ENCODE measurements around the gene STN1.

The STN1 gene

DNA sequence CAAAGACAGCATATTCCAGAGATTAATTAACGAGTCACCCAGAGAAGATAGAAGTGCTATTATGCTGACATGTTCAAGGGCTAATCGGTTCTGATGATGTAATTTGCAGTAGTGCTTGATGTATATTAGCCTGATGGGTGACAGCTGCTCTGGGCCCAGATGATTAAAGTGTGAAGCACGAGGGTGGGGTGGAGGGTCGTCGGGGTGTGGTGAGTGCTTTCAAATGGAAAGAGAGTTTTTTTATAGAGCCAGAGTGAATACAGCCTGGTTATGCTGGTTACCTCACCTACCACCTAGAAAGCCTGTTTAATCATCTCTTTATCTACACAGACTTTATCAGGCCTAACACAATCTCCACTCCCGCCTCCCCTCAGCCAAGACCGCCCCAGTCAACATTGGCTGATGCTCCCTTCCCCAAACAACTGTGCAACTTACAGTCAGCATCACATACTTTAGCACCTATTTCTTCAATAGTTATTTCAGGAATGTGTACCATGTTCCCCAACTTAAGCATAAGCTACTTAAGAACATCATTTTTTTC lies 11.5 kb upstream of the STN1 start:
- no peak for DNase-seq (ENCODE audit: low read depth in 2 of 2)

DNA sequence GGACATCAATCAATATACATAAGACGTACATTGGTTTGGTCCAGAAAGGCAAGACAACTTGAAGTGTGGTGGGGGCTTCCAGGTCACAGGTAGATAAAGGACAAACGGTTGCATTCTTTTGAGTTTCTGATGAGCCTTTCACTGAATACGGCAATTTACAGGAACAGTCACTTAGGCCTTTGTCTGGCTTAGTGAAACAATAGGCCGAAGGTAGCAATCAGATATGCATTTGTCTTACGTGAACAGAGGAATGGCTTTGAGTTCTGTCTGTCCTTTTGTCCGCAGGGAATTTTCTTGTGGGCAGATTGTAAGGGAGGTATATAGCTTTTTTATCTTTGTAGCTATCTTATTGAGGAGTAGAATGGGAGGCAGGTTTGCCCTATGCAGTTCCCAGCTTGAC lies 10.8 kb upstream of the STN1 start:
- DNase-seq (ENCODE audit: low read depth in 2 of 2): no peak

DNA sequence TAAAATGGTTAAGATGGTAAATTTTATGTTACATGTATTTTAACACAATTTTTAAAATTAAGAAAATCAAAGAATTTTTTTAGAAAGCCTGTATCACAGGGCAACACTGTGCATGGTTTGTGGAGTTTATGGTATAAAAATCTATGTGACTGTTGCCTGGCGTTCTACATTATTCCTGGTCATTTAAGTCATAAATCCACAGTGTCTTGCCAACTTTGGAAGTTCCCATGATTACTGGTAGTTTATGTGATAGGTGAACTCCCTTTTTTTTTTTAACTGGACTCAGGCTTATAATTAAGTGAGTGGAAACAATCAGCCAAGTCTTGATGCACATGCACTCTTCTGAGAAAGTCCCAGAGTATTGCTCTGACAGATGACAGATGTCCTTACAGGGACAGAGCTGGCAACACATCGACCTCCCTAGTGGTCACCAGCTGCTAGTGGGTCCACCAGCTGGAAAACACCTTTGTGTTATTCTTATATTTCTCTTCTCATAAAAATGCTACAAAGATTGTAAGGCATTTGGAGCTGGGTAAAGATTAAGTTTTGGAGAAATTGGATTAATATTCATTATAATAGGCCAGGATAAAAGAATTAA lies 8.8 kb upstream of the STN1 start:
- DNase-seq (ENCODE audit: low read depth in 2 of 2): no peak

DNA sequence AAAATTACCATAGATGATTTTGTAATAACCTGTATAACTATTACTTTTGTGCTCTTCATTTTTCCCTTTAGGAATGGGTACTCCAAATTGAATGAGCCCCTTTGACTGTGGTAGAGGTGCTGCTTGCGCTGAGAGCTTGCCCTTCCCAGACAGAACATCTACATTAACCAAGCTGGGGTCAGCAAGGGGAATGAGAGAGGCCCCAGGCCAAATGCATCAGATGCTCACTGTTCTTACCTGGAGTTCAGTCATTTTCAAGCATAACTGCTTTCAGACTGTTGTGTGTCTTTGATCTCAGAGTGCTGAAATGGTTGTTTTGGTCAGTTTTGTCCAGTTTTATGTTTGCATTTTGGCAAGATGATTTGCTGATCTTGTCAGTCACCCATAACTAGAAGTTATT lies 7.6 kb upstream of the STN1 start:
- no peak for DNase-seq (ENCODE audit: low read depth in 2 of 2)

DNA sequence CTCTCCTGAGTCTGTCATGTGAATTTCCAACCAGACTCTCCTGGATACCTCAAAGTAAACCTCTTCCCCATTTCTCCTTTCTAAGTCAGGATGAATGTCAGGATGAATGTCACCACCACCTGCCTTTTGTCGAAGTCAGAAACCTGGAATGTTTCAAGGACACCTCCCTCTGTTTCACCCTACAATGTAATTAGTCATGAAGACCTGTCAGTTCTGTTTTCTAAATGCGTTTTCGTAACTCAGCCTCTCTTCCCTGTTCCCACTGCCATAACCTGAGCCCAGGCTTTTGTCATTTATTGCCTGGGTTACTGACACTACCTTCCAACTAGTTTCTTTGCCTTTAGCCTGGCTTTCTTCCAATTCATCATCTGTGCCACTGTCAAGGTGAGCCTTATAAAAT lies 5.5 kb upstream of the STN1 start:
- no peak for DNase-seq (ENCODE audit: low read depth in 2 of 2)

DNA sequence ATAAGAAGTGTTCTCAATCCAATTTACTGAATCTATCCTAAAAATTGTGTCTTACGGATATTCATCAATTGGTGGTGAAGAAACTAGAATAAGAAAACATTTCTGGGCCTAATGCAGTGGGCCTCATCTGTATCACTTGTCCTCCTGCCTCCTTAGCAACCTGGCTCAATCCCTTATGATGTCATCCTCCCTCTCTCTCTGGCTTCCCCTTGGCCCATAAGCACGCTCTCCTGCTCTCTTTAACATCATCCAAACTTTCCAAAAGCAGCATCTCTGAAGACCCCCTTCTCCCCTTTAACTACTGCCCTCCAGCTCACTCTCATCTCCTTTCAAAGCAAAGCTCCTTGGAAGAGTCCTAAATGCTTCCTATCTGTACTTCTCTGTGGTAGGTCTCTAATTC lies 4.7 kb upstream of the STN1 start:
- no peak for DNase-seq (ENCODE audit: low read depth in 2 of 2)

DNA sequence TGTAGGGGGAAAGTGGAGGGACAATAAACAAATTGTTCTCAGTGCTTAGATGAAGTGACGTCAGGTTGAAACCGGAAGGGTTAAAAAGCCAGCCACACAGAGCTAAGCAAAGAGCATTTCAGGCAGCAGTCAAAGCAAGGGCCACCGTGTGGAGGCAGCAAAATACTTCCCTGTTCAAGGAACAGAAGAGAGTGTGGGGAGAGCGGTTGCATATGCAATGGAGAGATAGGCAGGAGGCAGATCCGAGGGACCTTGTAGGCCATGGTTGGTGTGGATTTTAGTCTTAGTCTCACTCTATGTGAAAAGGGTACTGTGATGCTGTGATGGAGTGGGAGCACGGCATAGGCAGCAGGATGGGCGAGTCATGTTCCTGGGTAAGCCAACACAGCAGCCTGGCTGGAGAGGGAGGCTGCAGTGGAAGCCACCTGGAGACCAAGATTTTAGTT lies 3.8 kb upstream of the STN1 start:
- no peak for DNase-seq (ENCODE audit: low read depth in 2 of 2)

DNA sequence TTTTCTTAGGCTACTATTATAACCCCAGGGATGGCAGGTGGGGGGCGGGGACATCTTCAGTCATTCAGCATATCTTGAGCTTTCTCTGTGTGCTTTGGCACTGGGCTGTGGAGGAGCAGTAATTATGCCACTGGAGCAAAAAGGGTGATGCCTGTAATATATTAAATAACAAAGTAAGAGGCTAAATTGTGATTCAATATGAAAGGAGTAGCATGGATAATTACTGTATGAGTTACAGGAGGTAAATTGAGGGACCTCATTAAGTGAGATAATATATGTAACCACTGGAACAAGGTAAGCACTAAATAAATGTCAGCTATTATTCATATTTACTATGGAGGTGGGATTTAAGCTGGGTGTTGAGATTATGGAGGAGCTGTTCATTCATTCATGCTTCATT lies 3.3 kb upstream of the STN1 start:
- no peak for DNase-seq (ENCODE audit: low read depth in 2 of 2)

DNA sequence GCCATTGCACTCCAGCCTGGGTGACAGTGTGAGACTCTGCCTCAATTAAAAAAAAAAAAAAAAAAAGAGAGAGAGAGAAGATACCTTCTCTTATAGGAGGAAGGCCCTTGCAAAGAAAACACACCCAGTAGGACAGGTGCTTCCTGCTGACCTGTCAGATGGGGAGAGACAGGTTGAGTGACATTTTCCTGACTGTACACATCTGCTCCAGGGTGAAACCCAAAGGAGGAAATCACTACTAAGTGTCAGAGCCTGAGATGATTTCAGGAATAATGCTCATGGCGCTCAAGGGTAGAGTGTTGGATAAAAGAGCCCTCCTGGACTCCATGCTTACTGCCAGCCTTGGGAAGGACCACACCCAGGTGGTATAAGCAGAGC lies 1.7 kb upstream of the STN1 start:
- no peak for DNase-seq (ENCODE audit: low read depth in 2 of 2)

DNA sequence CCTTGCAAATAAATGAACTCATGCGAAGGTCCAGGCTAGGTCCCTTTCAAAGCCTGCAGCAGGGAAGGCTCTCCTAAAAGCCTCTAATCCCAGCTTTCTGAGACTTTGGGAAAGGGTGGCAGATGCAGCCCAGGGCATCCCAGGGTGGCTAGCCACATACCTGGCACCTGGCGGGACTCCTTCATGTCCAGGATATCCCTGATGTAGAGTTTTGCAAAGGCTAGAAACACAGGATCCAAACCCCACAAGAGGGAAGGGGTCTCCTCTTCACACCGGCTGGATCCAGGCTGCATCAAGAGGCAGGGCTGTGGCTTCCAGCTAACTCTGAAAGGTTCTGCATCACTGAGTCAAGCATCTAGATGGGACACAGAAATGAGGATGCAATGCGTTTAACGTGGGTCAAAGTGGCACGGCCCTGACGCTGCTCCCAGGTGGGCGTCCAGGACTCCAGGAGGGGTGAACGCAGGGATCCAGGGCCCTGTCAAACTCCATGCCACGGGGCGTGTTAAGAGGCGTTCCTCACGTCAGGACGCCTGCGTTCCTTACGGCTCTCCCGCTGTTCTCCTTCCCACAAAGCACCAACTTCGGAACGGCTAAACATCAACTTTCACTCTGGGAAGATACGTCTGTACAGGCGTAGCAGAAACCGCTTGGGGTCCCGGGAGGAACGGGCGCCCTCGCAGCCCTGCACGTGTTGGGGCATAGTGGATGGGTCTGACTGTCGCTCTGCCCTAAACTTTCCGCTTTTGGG lies 507 bp downstream of the STN1 start:
- DNase-seq (ENCODE audit: low read depth in 2 of 2): no peak

DNA sequence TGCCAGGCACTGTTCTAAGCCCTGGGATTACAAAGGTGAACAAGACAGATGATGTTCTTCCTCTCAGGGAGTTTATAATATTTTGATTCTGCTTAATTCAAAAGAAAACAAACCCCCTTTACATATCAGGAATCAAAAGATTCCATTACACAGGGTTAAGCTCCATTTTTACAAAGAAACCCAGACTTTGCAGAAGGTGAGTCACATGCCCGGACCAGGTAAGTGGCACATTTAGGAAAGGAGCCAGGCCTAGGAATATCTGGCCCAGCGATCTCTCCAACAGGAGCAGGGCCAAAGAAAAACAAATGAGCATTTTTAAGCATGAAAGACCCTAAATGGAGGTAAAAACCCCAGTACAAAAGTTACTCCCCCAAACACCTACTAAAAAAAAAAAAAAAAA lies 1.1 kb downstream of the STN1 start:
- no peak for DNase-seq (ENCODE audit: low read depth in 2 of 2)

DNA sequence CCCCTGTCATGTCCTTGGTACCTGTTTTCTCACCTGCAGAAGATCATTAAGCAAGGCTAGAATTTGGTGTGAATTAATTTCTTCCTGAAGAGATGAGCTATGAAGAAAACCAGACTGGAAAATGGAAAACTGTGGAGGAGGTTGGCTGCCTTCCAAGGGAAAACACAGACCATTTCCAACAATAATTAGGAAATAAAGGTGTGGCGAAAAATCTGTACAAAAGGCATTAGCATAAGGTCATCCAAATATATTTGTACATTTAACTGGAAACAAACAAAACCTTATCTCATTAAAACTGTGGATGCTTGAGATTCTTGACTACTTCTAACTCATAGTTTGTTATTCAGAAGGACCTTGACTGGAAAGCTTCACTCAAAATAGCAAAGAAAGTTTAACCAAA lies 1.7 kb downstream of the STN1 start:
- DNase-seq (ENCODE audit: low read depth in 2 of 2): no peak

DNA sequence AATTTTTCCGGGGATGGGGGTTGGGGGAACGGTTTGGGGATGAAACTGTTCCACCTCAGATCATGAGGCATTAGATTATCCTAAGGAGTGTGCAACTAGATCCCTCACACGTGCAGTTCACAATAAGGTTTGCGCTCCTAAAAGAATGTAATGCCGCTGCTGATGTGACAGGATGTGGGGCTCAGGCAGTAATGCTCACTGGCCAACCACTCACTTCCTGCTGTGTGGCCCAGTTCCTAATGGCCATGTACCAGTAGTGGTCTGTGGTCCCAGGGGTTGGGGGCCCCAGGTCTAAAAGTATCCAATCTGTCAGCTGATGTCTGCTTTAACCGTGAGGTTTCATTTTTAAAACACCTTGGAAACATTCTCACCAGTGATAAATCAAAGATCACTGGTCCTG lies 2.2 kb downstream of the STN1 start:
- no peak for DNase-seq (ENCODE audit: low read depth in 2 of 2)

DNA sequence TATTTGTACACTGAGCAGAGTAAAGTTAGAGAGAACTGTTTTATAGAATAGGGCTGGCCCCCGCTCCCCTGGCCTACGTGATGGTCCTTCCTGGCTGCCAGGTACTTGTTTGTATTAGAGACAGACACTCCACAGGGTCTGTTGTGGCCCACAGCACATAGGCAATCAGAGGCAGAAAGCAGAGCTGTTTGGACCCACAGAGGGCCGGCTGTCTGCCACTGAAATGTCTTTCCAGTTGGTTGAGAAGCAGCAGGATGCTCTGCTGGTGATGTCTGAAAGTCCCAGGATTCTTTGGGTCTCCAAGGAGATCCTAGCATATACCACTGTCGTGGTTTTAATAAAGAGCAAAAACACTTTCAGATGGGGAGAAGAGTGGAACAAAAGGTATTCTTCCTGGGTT lies 5.2 kb downstream of the STN1 start:
- DNase-seq (ENCODE audit: low read depth in 2 of 2): no peak

DNA sequence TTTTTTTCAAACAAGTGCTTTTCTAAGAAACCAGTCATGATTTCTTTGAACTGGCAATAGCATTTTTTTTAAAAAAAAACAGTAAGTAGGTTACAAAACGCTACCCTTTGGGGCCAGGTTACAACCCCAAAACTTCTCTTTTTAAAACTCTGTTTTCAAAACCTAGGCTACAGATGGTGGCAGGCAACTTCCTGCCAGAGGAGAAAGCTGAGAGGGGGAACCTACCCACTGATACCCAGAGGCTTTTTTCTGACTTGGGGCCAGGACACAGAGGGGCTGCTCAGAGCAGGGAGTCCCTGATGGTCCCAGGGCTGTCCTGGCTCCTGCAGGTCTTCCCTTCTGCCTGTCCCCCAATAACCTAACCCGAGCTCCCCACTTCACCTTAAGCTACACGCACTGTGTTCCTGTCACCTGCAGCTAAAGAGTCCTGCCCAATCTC lies 6.9 kb downstream of the STN1 start:
- no peak for DNase-seq (ENCODE audit: low read depth in 2 of 2)

DNA sequence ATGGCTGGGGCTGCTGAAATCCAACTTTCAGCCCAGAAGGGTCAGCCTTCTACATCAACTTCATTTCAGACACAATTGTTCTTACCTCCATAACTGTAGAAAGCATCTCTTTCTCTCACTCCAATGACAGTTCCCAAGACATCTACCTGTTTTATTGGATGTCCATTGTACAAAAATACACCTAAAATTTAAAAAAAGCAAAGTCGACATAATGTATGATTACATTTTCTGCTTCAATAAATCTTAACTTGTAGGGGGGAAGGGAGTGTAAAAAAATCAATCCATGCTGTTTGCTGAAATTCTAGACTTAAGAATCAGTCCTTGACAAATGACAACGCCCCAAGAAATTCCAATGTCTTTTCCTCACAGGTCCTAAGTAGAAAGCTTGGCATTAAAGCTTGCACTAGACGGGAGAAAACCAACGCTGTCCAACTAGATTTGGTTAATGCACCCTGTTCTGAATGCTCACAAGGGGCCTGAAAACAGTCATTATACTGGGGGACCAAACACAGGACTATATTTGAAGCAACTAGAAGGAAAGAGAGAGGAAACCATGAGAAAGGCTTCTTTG lies 7.5 kb downstream of the STN1 start:
- DNase-seq (ENCODE audit: low read depth in 2 of 2): no peak

DNA sequence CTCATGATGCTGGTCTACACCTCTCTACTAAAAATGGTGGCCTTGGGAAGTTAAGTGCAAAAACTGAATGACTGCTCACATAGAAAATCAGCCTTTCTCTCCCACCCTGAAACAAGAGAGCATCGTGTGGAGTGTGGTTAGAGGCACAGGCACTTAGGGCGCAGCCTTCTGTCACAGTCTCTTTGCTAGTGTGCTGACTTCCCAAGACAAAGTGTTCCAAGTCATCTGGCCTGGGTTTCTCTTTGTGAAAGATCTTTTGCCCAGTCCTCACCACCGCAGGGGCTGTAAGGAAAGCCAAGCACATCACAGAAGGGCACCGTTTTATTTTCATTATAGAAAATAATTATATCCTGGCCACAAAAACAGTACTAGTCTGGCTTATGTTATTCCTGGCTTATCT lies 12.5 kb downstream of the STN1 start:
- DNase-seq (ENCODE audit: low read depth in 2 of 2): no peak

DNA sequence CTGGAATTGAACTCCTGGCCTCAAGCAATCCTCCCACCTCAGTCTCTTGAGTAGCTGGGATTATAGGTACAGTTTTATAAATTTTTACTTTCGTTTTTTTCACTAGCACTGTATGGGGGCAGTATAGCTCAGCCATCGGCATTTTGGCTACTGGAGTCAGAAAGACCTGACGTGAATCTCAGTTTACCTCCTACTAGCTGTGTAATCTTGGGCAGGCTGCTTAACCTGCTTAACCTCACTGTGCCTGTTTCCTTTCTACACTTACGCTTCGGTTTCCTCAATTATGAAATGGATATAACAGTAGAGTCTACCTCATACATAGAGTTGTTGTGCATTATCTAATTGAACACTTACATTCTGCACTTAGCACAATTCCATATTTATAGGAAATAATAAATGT lies 16.7 kb downstream of the STN1 start:
- no peak for DNase-seq (ENCODE audit: low read depth in 2 of 2)

DNA sequence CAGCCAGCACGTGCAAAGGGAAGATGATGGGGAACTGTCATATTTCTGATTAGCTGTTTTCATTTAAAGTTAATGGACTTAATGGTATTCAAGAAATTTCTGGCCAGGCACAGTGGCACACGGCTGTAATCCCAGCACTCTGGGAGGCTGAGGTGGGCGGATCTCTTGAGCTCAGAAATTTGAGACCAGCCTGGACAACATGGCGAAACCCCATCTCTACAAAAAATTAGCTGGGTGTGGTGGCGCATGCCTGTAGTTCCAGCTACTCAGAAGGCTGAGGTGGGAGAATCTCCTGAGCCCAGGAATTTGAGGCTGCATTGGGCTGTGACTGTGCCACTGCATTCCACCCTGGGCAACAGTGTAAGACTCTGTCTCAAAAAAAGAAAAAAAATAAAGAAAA lies 18.7 kb downstream of the STN1 start:
- no peak for DNase-seq (ENCODE audit: low read depth in 2 of 2)

DNA sequence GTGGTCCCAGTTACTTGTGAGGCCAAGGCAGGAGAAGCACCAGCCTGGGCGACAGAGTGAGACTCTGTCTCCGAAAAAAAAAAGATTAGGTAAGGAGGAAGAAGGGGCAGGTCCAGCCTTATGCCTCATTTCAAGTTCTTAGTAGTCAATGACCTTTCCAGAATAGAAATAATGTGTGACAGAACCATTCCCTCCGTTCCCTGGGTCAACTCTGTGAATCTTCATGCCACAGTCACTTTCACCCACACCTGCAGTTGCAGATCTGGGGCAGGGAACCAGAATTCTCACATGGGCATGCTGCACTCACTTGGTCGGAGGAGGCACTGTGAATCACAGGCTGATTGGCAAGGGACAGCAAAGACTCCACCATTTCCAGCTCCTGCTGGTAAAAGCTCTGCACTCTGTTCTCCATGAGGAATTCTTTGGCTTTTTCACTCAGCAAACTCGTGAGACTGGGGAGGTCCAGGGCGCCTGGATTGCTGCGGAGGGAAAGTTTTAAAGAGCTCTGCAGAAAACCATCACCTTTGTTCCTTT lies 20.7 kb downstream of the STN1 start:
- no peak for DNase-seq (ENCODE audit: low read depth in 2 of 2)

DNA sequence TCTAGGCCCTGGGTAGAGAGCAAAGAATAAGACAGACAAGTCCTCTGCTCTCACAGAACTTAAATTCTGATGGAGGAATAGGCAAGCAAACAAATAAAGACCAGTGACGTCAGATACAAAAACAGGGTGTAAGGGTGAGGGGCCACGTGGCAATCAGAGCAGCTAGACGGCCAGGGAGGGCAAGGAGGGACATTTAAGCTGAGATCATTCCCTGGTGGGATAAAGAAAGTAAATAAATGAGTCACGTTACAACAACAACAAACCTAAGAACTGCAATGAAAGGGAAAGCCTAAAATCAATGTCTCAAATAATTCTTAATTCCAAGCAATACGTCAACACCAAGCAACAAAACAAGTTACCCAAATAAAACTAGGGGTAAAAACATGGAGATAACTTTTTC lies 21.8 kb downstream of the STN1 start:
- no peak for DNase-seq (ENCODE audit: low read depth in 2 of 2)

DNA sequence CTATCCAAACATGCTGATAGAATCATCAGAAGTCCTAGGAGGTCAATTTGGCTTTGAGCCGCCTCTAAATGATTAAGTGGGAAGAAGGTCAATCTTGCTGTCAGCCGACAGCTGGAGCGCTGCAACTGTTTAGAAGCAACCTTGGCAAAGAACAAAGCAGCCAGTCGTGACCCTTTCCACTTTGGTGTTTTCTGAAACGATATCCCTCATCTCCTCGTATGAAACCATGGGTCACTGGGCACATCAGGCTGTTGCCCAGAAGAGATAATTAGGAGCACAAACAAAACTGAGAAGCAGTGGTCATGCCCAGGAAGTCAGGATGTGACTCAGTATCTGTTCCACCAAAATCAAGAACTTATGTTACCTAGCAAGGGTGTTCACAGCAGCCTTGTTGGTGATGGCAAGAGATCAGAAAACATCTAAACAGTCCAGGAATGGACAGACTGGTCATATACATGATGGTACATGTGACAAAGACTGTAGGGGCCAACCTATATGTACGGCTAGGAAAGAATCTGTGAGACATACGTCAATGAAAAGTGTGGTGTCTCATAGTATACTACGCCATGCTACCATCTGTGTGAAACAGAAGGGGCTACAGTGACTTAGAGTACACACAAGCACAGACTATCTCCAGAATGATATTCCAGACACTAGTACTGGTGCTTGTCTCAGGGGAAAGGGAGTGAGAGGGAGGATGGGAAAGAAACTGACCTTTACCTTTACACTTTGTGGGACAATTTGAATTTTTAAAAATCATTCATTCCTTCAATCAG lies 22.4 kb downstream of the STN1 start:
- DNase-seq (ENCODE audit: low read depth in 2 of 2): no peak
